ENCODE results near the gene RERG.
"Not testable (repeated sequence)": the region's sequence is repeated elsewhere in the genome, so short reads cannot be mapped to it uniquely, and the experiment has no call there.

RERG gene

GRCh38 chr12:15143467-15143866, 77.8 kb downstream of the RERG start:
- DNase-seq (ENCODE audit: low spot score), result no peak

- no peak for DNase-seq (ENCODE audit: low spot score)
These were observed 78.5 kb downstream of the RERG start for GRCh38 chr12:15142711-15143110.

DNA sequence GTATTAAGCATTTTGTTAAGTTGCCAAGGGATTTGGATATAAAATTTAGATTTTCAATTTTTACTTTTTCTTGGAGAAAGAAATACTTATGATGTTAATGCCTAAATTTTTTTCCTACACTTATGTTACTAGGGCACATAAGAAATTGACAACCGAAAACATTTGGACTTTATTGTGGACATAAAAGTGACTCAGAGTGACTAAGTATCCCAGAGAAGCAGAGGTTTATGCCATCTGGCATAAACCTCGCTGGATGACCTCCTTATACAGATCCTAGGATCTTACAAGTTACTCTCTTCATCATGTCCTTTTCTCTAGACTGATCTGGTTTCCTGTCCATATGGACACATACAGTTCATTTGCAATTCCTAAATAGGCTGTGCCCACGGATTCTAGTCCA, 89.8 kb downstream of the RERG start:
- DNase-seq (ENCODE audit: low spot score), result no peak

GRCh38 chr12:15130541-15130940, 90.7 kb downstream of the RERG start:
- no peak for DNase-seq (ENCODE audit: low spot score)

DNA sequence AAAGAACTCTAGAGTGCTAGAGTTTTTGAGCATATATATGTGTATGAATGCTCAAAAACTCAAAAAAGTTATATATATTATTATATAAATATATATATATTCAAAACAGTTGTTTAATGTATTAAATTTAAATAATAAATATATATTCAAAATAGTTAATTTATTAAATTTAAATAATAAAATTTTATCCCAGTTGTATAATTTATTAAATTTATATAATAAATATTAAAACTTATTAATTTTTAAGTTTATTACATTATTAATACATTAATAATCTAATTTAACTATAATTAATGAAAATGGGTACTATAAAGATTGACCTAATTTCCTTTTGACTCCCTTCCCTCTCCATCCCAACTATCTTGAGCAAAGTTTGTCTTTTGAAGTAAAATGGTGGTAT, 97.8 kb downstream of the RERG start:
- no peak for DNase-seq (ENCODE audit: low spot score)

DNA sequence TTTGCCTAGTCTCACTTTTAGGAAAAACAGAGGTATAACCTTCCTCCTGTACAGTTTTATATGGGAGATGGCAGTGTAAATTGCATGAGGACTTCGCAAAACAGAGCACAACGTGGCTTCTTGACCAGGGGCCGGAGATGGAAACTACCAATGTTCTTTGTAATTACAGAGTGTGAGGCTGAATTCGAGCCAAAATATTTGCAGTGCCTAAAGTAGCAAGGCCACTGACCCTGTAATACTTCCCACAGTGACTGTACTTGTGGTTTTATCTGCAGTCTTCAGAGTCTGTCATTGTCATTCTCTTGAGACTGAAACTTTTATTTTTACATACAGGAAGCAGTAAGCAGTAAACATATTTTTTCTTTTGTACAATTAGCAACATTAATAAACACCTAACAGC, 98.9 kb downstream of the RERG start:
- no peak for DNase-seq (ENCODE audit: low spot score)

DNA sequence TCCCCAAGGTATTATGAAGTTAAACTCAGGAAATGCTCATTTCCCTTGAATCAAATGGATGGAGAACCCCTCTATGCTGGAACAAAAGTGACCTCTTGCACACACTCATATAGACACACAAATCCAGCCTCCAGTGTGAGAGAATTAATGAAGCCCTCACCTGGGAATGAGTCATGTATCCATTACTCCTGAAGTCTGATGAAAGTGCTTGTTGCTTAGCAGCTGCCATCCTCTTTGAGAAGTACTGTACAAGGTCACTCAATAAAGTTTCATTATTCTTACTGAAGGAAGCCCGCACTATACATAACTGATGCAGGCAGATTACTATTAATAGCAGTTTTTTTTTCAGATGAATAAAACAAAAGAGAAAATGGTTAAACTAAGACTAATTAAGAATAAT, 102.3 kb downstream of the RERG start:
- DNase-seq (ENCODE audit: low spot score), result no peak

GRCh38 chr12:15116983-15117382, 104.2 kb downstream of the RERG start:
- no peak for DNase-seq (ENCODE audit: low spot score)

DNA sequence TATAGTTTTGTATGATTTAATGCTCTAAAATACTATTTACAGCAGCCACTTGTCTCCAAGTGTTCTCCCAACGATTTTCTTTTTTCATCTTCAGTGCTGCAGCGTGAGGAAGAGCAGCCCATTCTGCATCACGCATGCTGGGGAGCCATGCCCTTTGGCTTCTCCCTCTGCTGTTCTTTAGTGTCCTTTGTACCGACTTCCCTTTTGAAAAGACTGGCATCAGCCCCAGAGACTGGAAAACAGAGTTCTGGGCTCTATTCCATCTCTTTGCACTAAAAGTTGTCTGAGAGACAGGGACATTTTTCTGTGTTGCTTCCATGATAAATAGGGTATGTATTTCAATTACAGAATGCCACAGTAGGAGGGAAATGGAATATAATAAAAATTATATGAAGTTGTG, 105.1 kb downstream of the RERG start:
- DNase-seq (ENCODE audit: low spot score), result peak; percentile 74

DNA sequence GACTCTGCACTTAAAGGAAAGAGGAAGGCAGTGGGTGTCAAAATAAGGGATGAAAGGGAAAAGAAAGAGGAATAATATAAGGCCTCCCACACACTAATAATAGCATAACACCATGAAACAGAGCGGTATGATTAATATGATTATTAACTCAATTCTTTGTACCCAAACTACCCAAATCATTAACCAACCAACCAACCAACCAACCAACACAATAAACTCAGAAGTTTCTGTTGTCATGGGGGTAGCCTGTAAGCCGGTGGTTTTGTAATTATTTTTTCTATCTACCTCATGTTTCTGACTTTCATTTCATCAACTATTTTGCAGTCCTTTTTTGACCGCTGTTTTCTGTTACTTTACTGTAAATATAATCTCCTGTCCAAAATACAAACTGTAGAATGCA, 105.8 kb downstream of the RERG start:
- no peak for DNase-seq (ENCODE audit: low spot score)

GRCh38 chr12:15114501-15114900, 106.7 kb downstream of the RERG start:
- DNase-seq (ENCODE audit: low spot score), result peak; percentile 35

GRCh38 chr12:15092826-15093225, 128.4 kb downstream of the RERG start:
- no peak for DNase-seq (ENCODE audit: low spot score)

GRCh38 chr12:15090441-15090840, 130.8 kb downstream of the RERG start:
- DNase-seq (ENCODE audit: low spot score), result no peak

DNA sequence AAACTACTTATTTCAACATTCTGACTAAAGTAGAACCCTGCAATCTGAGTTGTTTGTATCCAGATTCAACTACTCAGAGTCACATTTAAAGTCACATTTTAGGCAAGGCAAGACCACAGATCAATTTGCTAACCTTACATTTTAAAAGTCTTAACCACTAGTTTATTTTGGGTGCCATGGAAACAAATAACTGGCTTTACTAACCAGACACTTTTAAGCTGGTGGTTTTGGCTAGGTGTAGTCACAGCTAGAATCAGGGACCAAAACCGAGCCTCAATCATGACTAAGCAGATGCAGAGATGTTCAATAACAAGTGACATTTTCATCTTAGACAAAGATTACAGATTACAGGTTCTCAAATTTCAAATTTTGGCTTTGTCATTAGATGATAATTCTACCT, 133.1 kb downstream of the RERG start:
- DNase-seq (ENCODE audit: low spot score), result no peak

DNA sequence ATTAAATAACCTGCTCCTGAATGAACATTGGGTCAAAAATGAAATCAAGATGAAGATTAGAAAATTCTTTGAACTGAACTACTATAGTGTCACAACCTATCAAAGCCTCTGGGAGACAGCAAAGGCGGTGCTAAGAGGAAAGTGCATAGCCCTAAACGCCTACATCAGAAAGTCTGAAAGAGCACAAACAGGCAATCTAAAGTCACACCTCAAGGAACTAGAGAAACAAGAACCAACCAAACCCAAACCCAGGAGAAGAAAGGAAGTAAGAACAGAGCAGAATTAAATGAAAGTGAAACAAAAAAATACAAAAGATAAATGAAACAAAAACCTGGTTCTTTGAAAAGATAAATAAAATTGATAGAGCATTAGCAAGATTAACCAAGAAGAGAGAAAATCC, 143.5 kb downstream of the RERG start:
- DNase-seq (ENCODE audit: low spot score), result not testable (repeated sequence)

DNA sequence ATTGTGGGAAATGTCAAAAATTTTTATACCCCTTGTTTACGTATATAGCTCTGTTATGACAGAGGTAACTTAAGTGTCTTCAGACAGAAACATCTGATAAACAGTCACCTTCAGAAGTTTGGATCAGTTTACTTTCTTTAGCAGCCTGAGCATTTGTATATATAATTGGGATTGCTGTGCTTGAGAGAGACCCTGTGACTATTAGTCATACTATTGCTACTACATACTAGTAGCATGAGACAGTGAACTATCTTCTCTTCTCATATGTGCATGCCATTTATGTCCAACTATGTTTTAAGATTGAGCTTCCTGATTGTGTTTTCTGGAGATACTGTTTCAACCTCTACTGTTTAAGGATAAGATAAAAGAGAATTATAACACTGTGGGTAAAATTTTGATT, 146.9 kb downstream of the RERG start:
- no peak for DNase-seq (ENCODE audit: low spot score)

GRCh38 chr12:15059123-15059522, 162.1 kb downstream of the RERG start:
- no peak for DNase-seq (ENCODE audit: low spot score)
